ENCODE data around the gene ANGEL2. TPM values are rescaled to one million over a fixed set of nuclear protein-coding genes. Genes with fewer than 3 reads are reported as not detected.

The ANGEL2 gene
- total and polyA plus RNA-seq, 2 of the 13 experiments (the other 11 are each of a cell fraction or from before 2014, with no cell fraction given) = 12.3 to 25.4 TPM

DNA sequence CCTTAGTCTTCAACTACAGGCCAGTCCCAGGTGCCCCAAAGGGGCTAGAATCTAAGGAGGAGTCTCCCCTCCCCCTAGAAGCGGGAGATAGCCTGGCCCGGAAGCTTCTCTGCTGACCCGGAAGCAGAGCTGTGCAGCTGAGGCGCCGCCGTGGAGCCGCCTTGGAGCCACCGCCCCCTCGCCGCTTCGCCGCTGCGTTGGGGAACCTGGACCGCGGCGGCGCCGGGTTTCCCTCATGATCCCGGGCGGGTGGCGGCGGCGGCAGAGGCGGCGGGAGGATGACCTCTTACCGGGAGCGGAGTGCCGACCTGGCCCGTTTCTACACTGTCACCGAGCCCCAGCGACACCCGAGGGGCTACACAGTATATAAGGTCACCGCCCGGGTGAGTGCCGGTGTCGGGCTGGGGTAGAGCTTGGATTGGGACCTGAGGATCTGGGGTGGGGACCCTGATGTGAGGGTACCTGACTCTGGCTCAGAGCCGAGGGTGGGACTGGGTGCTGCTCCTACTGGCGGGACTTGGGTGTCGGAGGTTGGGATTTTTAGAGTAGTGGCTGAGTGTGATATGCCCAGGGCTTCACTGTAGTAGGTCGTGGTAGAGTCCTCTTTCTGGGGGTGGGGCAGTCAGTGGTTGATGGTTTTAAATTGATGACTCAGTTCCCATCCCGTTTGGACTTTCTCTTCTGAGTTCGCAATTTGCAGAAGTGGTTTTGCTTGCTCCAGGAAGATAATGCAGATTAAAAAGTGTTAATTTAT lies 35.6 kb upstream of the ANGEL2 start, which contains the start of gene RPS6KC1 (continued):
- TF ChIP-seq ZNF468 (CRISPR knock-in tag; IDR thresholded peaks at IDR 0.05) = 0 out of 2 replicates have a peak, but pooled peaks have one; percentile 53
- no peak for TF ChIP-seq HMG20A (CRISPR knock-in tag; IDR thresholded peaks at IDR 0.05; ENCODE audit: borderline replicate concordance)
- no peak for TF ChIP-seq ZNF75D (CRISPR knock-in tag; IDR thresholded peaks at IDR 0.05; ENCODE audit: borderline replicate concordance)
- TF ChIP-seq ZNF225 (CRISPR knock-in tag; IDR thresholded peaks at IDR 0.05) = peak; percentile 74; the same call in 1 of the 2 replicates
- no peak for TF ChIP-seq SMC3 (IDR thresholded peaks at IDR 0.05; ENCODE audit: low read length)
- TF ChIP-seq SNRNP70 (IDR thresholded peaks at IDR 0.05; ENCODE audit: low read depth, low read length) = no peak
- TF ChIP-seq, protein P1, sequence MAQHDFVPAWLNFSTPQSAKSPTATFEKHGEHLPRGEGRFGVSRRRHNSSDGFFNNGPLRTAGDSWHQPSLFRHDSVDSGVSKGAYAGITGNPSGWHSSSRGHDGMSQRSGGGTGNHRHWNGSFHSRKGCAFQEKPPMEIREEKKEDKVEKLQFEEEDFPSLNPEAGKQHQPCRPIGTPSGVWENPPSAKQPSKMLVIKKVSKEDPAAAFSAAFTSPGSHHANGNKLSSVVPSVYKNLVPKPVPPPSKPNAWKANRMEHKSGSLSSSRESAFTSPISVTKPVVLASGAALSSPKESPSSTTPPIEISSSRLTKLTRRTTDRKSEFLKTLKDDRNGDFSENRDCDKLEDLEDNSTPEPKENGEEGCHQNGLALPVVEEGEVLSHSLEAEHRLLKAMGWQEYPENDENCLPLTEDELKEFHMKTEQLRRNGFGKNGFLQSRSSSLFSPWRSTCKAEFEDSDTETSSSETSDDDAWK (CRISPR knock-in tag; IDR thresholded peaks at IDR 0.05) = no peak
- no peak; the same call in 1 of the 2 replicates for TF ChIP-seq SP2 (CRISPR knock-in tag; IDR thresholded peaks at IDR 0.05)
- TF ChIP-seq SRSF9 (IDR thresholded peaks at IDR 0.05; ENCODE audit: borderline replicate concordance, insufficient read depth, low read depth, low read length, poor library complexity, severe bottlenecking) = no peak
- TF ChIP-seq ZNF605 (CRISPR knock-in tag; IDR thresholded peaks at IDR 0.05) = no peak
- TF ChIP-seq TGIF2 (CRISPR knock-in tag; IDR thresholded peaks at IDR 0.05) = peak; percentile 48; the same call in 1 of the 2 replicates
- peak; percentile 85 for TF ChIP-seq ZNF407 (CRISPR knock-in tag; IDR thresholded peaks at IDR 0.05; ENCODE audit: not compliant biosample characterization)
- no peak for TF ChIP-seq ZSCAN12 (CRISPR knock-in tag; IDR thresholded peaks at IDR 0.05)

Data from HepG2 (cell line).